Subcutaneous abdominal adipose tissue (tissue), 5 donors: Measurements from ENCODE around the gene USP51.
A peak's percentile ranks its signal among the peaks of the same experiment; 100 is the strongest.
"Not testable (repeated sequence)": the region's sequence is repeated elsewhere in the genome, so short reads cannot be mapped to it uniquely, and the experiment has no call there.

Source experiments
- H3K27ac ChIP-seq: one replicate; pipeline ENCODE4 v1.7.0; 2013; ENCODE audit warnings: low read depth, mild to moderate bottlenecking, inconsistent platforms, low read length, moderate library complexity
- H3K27me3 ChIP-seq, 5 donors: one replicate each; pipeline ENCODE4 v1.7.0; 2013; ENCODE audit warnings: low read length in 5 of 5, inconsistent platforms in 1 of 5; ENCODE audit not compliant: control insufficient read depth in 5 of 5, insufficient read depth in 4 of 5
- H3K36me3 ChIP-seq, 5 donors: one replicate each; pipeline ENCODE4 v1.7.0; 2013; ENCODE audit warnings: low read length in 5 of 5; ENCODE audit not compliant: control insufficient read depth in 5 of 5, insufficient read depth in 5 of 5
- H3K4me1 ChIP-seq, 5 donors: one replicate each; pipeline ENCODE4 v1.7.0; 2013; ENCODE audit warnings: low read length in 5 of 5, mild to moderate bottlenecking in 3 of 5, moderate library complexity in 1 of 5; ENCODE audit not compliant: control insufficient read depth in 5 of 5, insufficient read depth in 5 of 5
- H3K4me3 ChIP-seq, 5 donors: one replicate each; pipeline ENCODE4 v1.7.0; 2013; ENCODE audit warnings: low read length in 5 of 5, low read depth in 1 of 5
- H3K9ac ChIP-seq, 5 donors: one replicate each; pipeline ENCODE4 v1.7.0; 2013; ENCODE audit warnings: low read length in 5 of 5, mild to moderate bottlenecking in 4 of 5, moderate library complexity in 3 of 5
- H3K9me3 ChIP-seq, 5 donors: one replicate each; pipeline ENCODE4 v1.7.0; 2013; ENCODE audit warnings: low read length in 5 of 5; ENCODE audit not compliant: control insufficient read depth in 5 of 5
- donor health status: healthy.
- donor health status: healthy.
- donor health status: healthy.
- donor health status: healthy.
- donor health status: healthy.

USP51 gene

GRCh38 chrX:55465791-55466190 lies 23.9 kb downstream of the USP51 start:
- H3K36me3 ChIP-seq, H3K9me3 ChIP-seq, H3K4me1 ChIP-seq, H3K27ac ChIP-seq, H3K4me3 ChIP-seq, H3K27me3 ChIP-seq, H3K9ac ChIP-seq: not testable (repeated sequence)

GRCh38 chrX:55465108-55465507 lies 24.5 kb downstream of the USP51 start:
- not testable (repeated sequence) for H3K9ac ChIP-seq, H3K4me1 ChIP-seq, H3K4me3 ChIP-seq

GRCh38 chrX:55464050-55464449 lies 25.6 kb downstream of the USP51 start:
- H3K4me1 ChIP-seq, H3K36me3 ChIP-seq, H3K27ac ChIP-seq, H3K9me3 ChIP-seq, H3K9ac ChIP-seq, H3K27me3 ChIP-seq, H3K4me3 ChIP-seq: not testable (repeated sequence)

More at GRCh38 chrX:55465108-55465507, 24.5 kb downstream of the USP51 start:
- not testable (repeated sequence) for H3K9me3 ChIP-seq, H3K27ac ChIP-seq, H3K27me3 ChIP-seq, H3K36me3 ChIP-seq

- H3K4me3 ChIP-seq, H3K9me3 ChIP-seq, H3K9ac ChIP-seq, H3K4me1 ChIP-seq, H3K36me3 ChIP-seq, H3K27me3 ChIP-seq, H3K27ac ChIP-seq: not testable (repeated sequence)
Measured at GRCh38 chrX:55459926-55460325, 29.7 kb downstream of the USP51 start.

- H3K27me3 ChIP-seq, H3K4me1 ChIP-seq, H3K36me3 ChIP-seq, H3K4me3 ChIP-seq, H3K27ac ChIP-seq, H3K9me3 ChIP-seq, H3K9ac ChIP-seq: not testable (repeated sequence)
Measured at GRCh38 chrX:55459426-55459825, 30.2 kb downstream of the USP51 start.

- not testable (repeated sequence) for H3K9ac ChIP-seq, H3K27me3 ChIP-seq, H3K27ac ChIP-seq, H3K36me3 ChIP-seq, H3K4me3 ChIP-seq, H3K9me3 ChIP-seq
- H3K4me1 ChIP-seq = peaks cover 5 to 19% (median 14%) of the 10 kb centered on the region in 5 donors
Measured at GRCh38 chrX:55455708-55456107, 33.9 kb downstream of the USP51 start.

- Histone ChIP-seq H3K9me3 (peaks cover 0 to 2% (median 0%) of the 10 kb centered on the region in 5 donors), H3K27ac (no peak overlapping the region), H3K4me1 (peaks cover 5 to 19% (median 14%) of the 10 kb centered on the region in 5 donors), H3K4me3 (peak overlapping the region; percentile 72 to 90 (median 78)), H3K36me3 (no peaks in the 10 kb centered on the region), H3K9ac (peak overlapping the region in 4 of 5 donors; percentile 69 to 78 (median 74)), H3K27me3 (no peaks in the 10 kb centered on the region)
Measured at GRCh38 chrX:55452833-55453124, 36.9 kb downstream of the USP51 start.

GRCh38 chrX:55451990-55452832 lies 37.4 kb downstream of the USP51 start, which contains the start of gene MAGEH1:
TSS of gene MAGEH1 (plus strand) at chrX:55452127. CDS start at chrX:55452375, 248 bp downstream.
- H3K9me3 ChIP-seq = peaks cover 0 to 2% (median 0%) of the 10 kb centered on the region in 5 donors
- H3K27ac ChIP-seq = peak within 1 kb of the TSS; percentile 76
- no peaks in the 10 kb centered on the region for H3K36me3 ChIP-seq
- H3K4me1 ChIP-seq = peaks cover 5 to 19% (median 14%) of the 10 kb centered on the region in 5 donors
- H3K27me3 ChIP-seq = no peaks in the 10 kb centered on the region
- peak within 1 kb of the TSS; percentile 63 to 78 (median 73) for H3K9ac ChIP-seq
- H3K4me3 ChIP-seq = peak within 1 kb of the TSS; percentile 72 to 90 (median 78)

GRCh38 chrX:55451626-55451989 lies 38.0 kb downstream of the USP51 start:
- peak overlapping the region; percentile 76 for H3K27ac ChIP-seq

GRCh38 chrX:55451141-55451540 lies 38.5 kb downstream of the USP51 start:
- H3K27ac ChIP-seq = no peak overlapping the region
- H3K36me3 ChIP-seq = no peaks in the 10 kb centered on the region
- H3K4me1 ChIP-seq = peaks cover 5 to 19% (median 14%) of the 10 kb centered on the region in 5 donors
- peaks cover 0 to 2% (median 0%) of the 10 kb centered on the region in 5 donors for H3K9me3 ChIP-seq
- peak overlapping the region in 4 of 5 donors; percentile 72 to 90 (median 82) for H3K4me3 ChIP-seq
- no peaks in the 10 kb centered on the region for H3K27me3 ChIP-seq
- peak overlapping the region in 3 of 5 donors; percentile 51 to 78 (median 75) for H3K9ac ChIP-seq

More at GRCh38 chrX:55451626-55451989, 38.0 kb downstream of the USP51 start:
- Histone ChIP-seq H3K4me3 (peak overlapping the region; percentile 72 to 90 (median 78)), H3K36me3 (no peaks in the 10 kb centered on the region), H3K4me1 (peaks cover 5 to 19% (median 14%) of the 10 kb centered on the region in 5 donors), H3K9ac (peak overlapping the region in 4 of 5 donors; percentile 51 to 78 (median 69)), H3K27me3 (no peaks in the 10 kb centered on the region), H3K9me3 (peaks cover 0 to 2% (median 0%) of the 10 kb centered on the region in 5 donors)
